Naive thymus-derived CD8-positive, alpha-beta T cell (primary cell): Measurements from ENCODE around the gene DIP2A. TPM values are rescaled to one million over a fixed set of nuclear protein-coding genes. Genes with fewer than 3 reads are reported as not detected.
"Not testable (repeated sequence)": the region's sequence is repeated elsewhere in the genome, so short reads cannot be mapped to it uniquely, and the experiment has no call there.

Source experiments
- ATAC-seq, 2 donors: fragments of 150-1000 bp; cut with Tn5 transposase in 1 of 2; sonication (Bioruptor Pico), chemical (Tn5 transposase) in 1 of 2; 1 replicate in 1 of 2; 2 replicates in 1 of 2; pipeline ENCODE4 v1.10.0; 2021; ENCODE audit warnings: mild to moderate bottlenecking in 2 of 2, moderate library complexity in 2 of 2
- POLR2A ChIA-PET: fragments of 350-600 bp; sonication (Branson Sonifier 250); formaldehyde crosslinking; loops from one replicate; lab custom pipeline; 2021; ENCODE audit warnings: antibody characterized with exemption; lab: Charles Lee
- DNase-seq, 10 donors: peaks; one replicate each; pipeline versions ENCODE4 v3.0.0 to v3.0.0-alpha.2; 2020 to 2022
- H3K27ac Mint-ChIP-seq, 10 donors: one replicate each; pipeline ENCODE4 v1.8.0; 2020 to 2022; ENCODE audit warnings: mild to moderate bottlenecking in 10 of 10, mixed read lengths in 10 of 10, moderate library complexity in 4 of 10, inconsistent platforms in 1 of 10
- H3K27me3 Mint-ChIP-seq, 5 donors: one replicate each; pipeline ENCODE4 v1.8.0; 2021 to 2022; ENCODE audit warnings: mixed read lengths in 5 of 5
- H3K36me3 Mint-ChIP-seq, 3 donors: one replicate each; pipeline ENCODE4 v1.8.0; 2020 to 2022; ENCODE audit warnings: mixed read lengths in 3 of 3, mild to moderate bottlenecking in 2 of 3, inconsistent platforms in 1 of 3
- H3K4me1 Mint-ChIP-seq, 4 donors: one replicate each; pipeline ENCODE4 v1.8.0; 2021 to 2022; ENCODE audit warnings: mixed read lengths in 4 of 4
- H3K4me3 Mint-ChIP-seq, 10 donors: one replicate each; pipeline ENCODE4 v1.8.0; 2020 to 2022; ENCODE audit warnings: mild to moderate bottlenecking in 10 of 10, mixed read lengths in 10 of 10, moderate library complexity in 6 of 10, inconsistent platforms in 1 of 10
- H3K9me3 Mint-ChIP-seq, 9 donors: one replicate each; pipeline ENCODE4 v1.8.0; 2020 to 2022; ENCODE audit warnings: mixed read lengths in 9 of 9, mild to moderate bottlenecking in 3 of 9, inconsistent platforms in 1 of 9, moderate library complexity in 1 of 9
- polyA plus RNA-seq, 3 donors: library from polyadenylated mRNA; unstranded; fragments of 300-500 nt; fragmentation: Illumina TruSeq; gene quantifications; one replicate each; pipeline ENCODE4 v1.2.3, GENCODE V29; 2021
- total RNA-seq, 8 experiments: library from RNA in 2 of 8; stranded (reverse) in 2 of 8; gene quantifications; one replicate each; pipeline ENCODE4 v1.2.3 and lab custom pipeline; 2021 to 2026

DIP2A gene
- total and polyA plus RNA-seq, 5 experiments from 2014 or later, result 26.8 to 163 (median 33.6) TPM

- H3K27ac Mint-ChIP-seq, result peak overlapping the region in 9 of 10 donors; percentile 97 to 100 (median 99)
- DNase-seq (no peak), ATAC-seq (no peak)
- H3K4me1 Mint-ChIP-seq, result peaks cover 12 to 54% (median 45%) of the 10 kb centered on the region in 4 donors
- POLR2A ChIA-PET, result interaction anchor here (0.6 to 6.0 kb wide), 14 partner anchors 9 to 327 kb away, joined by 3 to 65 read pairs (median 5); partner anchors contain the start of genes DIP2A, PRMT2 and S100B
- no peaks in the 10 kb centered on the region for H3K9me3 Mint-ChIP-seq
- H3K36me3 Mint-ChIP-seq, result peaks cover 0 to 21% (median 7%) of the 10 kb centered on the region in 3 donors
- H3K4me3 Mint-ChIP-seq, result peak overlapping the region in 7 of 10 donors; percentile 22 to 91 (median 34)
- H3K27me3 Mint-ChIP-seq, result no peaks in the 10 kb centered on the region
These were observed 32.2 kb upstream of the DIP2A start for GRCh38 chr21:46426313-46427046.

- no peaks in the 10 kb centered on the region for H3K9me3 Mint-ChIP-seq
- no peaks in the 10 kb centered on the region for H3K27me3 Mint-ChIP-seq
- peaks cover 0 to 26% (median 8%) of the 10 kb centered on the region in 3 donors for H3K36me3 Mint-ChIP-seq
- ATAC-seq (no peak), DNase-seq (no peak)
- H3K27ac Mint-ChIP-seq, result peak overlapping the region; percentile 67 to 100 (median 97)
- POLR2A ChIA-PET, result interaction anchor here (0.7 to 6.0 kb wide), 2 partner anchors 8 to 16 kb away, joined by 3 to 65 read pairs; no protein-coding TSS in a partner anchor
- peak overlapping the region in 7 of 10 donors; percentile 31 to 81 (median 62) for H3K4me3 Mint-ChIP-seq
- peaks cover 16 to 61% (median 49%) of the 10 kb centered on the region in 4 donors for H3K4me1 Mint-ChIP-seq
These were observed 31.2 kb upstream of the DIP2A start for GRCh38 chr21:46427516-46427915.

GRCh38 chr21:46428286-46428685 is 30.4 kb upstream of the DIP2A start:
- Mint-ChIP-seq H3K4me1 (peaks cover 16 to 53% (median 43%) of the 10 kb centered on the region in 4 donors), H3K36me3 (peaks cover 0 to 32% (median 8%) of the 10 kb centered on the region in 3 donors), H3K27me3 (no peaks in the 10 kb centered on the region), H3K4me3 (peak overlapping the region in 3 of 10 donors; percentile 6 to 29 (median 10)), H3K9me3 (no peaks in the 10 kb centered on the region), H3K27ac (peak overlapping the region in 5 of 10 donors; percentile 43 to 100 (median 97))
- POLR2A ChIA-PET, result no interaction called here
- ATAC-seq (no peak), DNase-seq (no peak)

- H3K9me3 Mint-ChIP-seq, result no peaks in the 10 kb centered on the region
- peaks cover 15 to 47% (median 38%) of the 10 kb centered on the region in 4 donors for H3K4me1 Mint-ChIP-seq
- POLR2A ChIA-PET, result no interaction called here
- ATAC-seq (no peak), DNase-seq (no peak)
- peak overlapping the region; percentile 19 to 95 (median 82) for H3K27ac Mint-ChIP-seq
- H3K27me3 Mint-ChIP-seq, result no peaks in the 10 kb centered on the region
- peak overlapping the region in 6 of 10 donors; percentile 33 to 86 (median 68) for H3K4me3 Mint-ChIP-seq
- peaks cover 0 to 37% (median 8%) of the 10 kb centered on the region in 3 donors for H3K36me3 Mint-ChIP-seq
These were observed 29.5 kb upstream of the DIP2A start for GRCh38 chr21:46428987-46429710.

GRCh38 chr21:46429754-46430681 is 28.7 kb upstream of the DIP2A start:
- peak overlapping the region in 9 of 10 donors; percentile 19 to 95 (median 86) for H3K27ac Mint-ChIP-seq

GRCh38 chr21:46431448-46431847 is 27.2 kb upstream of the DIP2A start:
- Mint-ChIP-seq H3K4me1 (peaks cover 7 to 36% (median 22%) of the 10 kb centered on the region in 4 donors), H3K36me3 (peaks cover 0 to 52% (median 15%) of the 10 kb centered on the region in 3 donors), H3K4me3 (peak overlapping the region; percentile 33 to 86 (median 61)), H3K27me3 (no peaks in the 10 kb centered on the region), H3K9me3 (no peaks in the 10 kb centered on the region), H3K27ac (peak overlapping the region in 9 of 10 donors; percentile 79 to 95 (median 91))
- DNase-seq (no peak), ATAC-seq (peak in 1 of 2 donors; percentile 6)
- POLR2A ChIA-PET, result interaction anchor here (0.8 to 1.7 kb wide), 5 partner anchors 9 to 205 kb away, joined by 3 to 9 read pairs (median 4); partner anchors contain the start of gene DIP2A

More at GRCh38 chr21:46429754-46430681, 28.7 kb upstream of the DIP2A start:
- Mint-ChIP-seq H3K4me1 (peaks cover 11 to 43% (median 32%) of the 10 kb centered on the region in 4 donors), H3K9me3 (no peaks in the 10 kb centered on the region), H3K36me3 (peaks cover 0 to 42% (median 13%) of the 10 kb centered on the region in 3 donors), H3K27me3 (no peaks in the 10 kb centered on the region), H3K4me3 (peak overlapping the region in 8 of 10 donors; percentile 36 to 86 (median 69))
- no peak for DNase-seq
- POLR2A ChIA-PET, result interaction anchor here (1.7 kb wide), 1 partner anchor 206 kb away, joined by 4 read pairs; no protein-coding TSS in a partner anchor
- no peak for ATAC-seq

- DNase-seq (peak in 4 of 10 donors; percentile 38 to 58 (median 46)), ATAC-seq (peak; percentile 51 to 69)
- H3K36me3 Mint-ChIP-seq, result peaks cover 0 to 55% (median 15%) of the 10 kb centered on the region in 3 donors
- POLR2A ChIA-PET, result interaction anchor here (0.5 to 1.7 kb wide), 9 partner anchors 8 to 204 kb away, joined by 3 to 9 read pairs (median 4); partner anchors contain the start of gene DIP2A
- no peaks in the 10 kb centered on the region for H3K27me3 Mint-ChIP-seq
- peaks cover 7 to 37% (median 23%) of the 10 kb centered on the region in 4 donors for H3K4me1 Mint-ChIP-seq
- H3K9me3 Mint-ChIP-seq, result no peaks in the 10 kb centered on the region
- peak overlapping the region; percentile 79 to 95 (median 92) for H3K27ac Mint-ChIP-seq
- H3K4me3 Mint-ChIP-seq, result peak overlapping the region; percentile 55 to 86 (median 66)
These were observed 26.7 kb upstream of the DIP2A start for GRCh38 chr21:46431884-46432488.

- not testable (repeated sequence) for ATAC-seq, H3K9me3 Mint-ChIP-seq, DNase-seq, H3K27me3 Mint-ChIP-seq
- H3K4me1 Mint-ChIP-seq, result peaks cover 11 to 43% (median 29%) of the 10 kb centered on the region in 4 donors
- peaks cover 0 to 61% (median 16%) of the 10 kb centered on the region in 3 donors for H3K36me3 Mint-ChIP-seq
- POLR2A ChIA-PET, result interaction anchor here (0.7 to 5.3 kb wide), 4 partner anchors 8 to 119 kb away, joined by 3 to 65 read pairs (median 6); no protein-coding TSS in a partner anchor
- peak overlapping the region in 6 of 10 donors; percentile 41 to 78 (median 56) for H3K4me3 Mint-ChIP-seq
- H3K27ac Mint-ChIP-seq, result peak overlapping the region in 6 of 10 donors; percentile 41 to 95 (median 70)
These were observed 25.6 kb upstream of the DIP2A start for GRCh38 chr21:46433116-46433515.

- Mint-ChIP-seq H3K4me3 (peak overlapping the region in 8 of 10 donors; percentile 39 to 71 (median 50)), H3K4me1 (peaks cover 11 to 43% (median 30%) of the 10 kb centered on the region in 4 donors), H3K36me3 (peaks cover 0 to 67% (median 18%) of the 10 kb centered on the region in 3 donors), H3K27ac (peak overlapping the region; percentile 44 to 98 (median 81)), H3K9me3 (no peaks in the 10 kb centered on the region), H3K27me3 (no peaks in the 10 kb centered on the region)
- DNase-seq (no peak), ATAC-seq (no peak)
- POLR2A ChIA-PET, result interaction anchor here (5.3 kb wide), 1 partner anchor 9 kb away, joined by 65 read pairs; no protein-coding TSS in a partner anchor
These were observed 24.3 kb upstream of the DIP2A start for GRCh38 chr21:46434322-46434958.

GRCh38 chr21:46435786-46436227 is 22.9 kb upstream of the DIP2A start:
- DNase-seq (no peak), ATAC-seq (no peak)
- Mint-ChIP-seq H3K27ac (peak overlapping the region in 6 of 10 donors; percentile 63 to 98 (median 76)), H3K4me1 (peaks cover 11 to 38% (median 26%) of the 10 kb centered on the region in 4 donors), H3K4me3 (peak overlapping the region in 3 of 10 donors; percentile 12 to 69 (median 45)), H3K36me3 (peaks cover 0 to 73% (median 17%) of the 10 kb centered on the region in 3 donors), H3K27me3 (no peaks in the 10 kb centered on the region), H3K9me3 (no peaks in the 10 kb centered on the region)
- POLR2A ChIA-PET, result interaction anchor here (0.7 to 5.3 kb wide), 2 partner anchors 11 to 96 kb away, joined by 3 to 65 read pairs; no protein-coding TSS in a partner anchor
